Measurements from ENCODE around the gene DHX35.

- TF ChIP-seq CTCF (IDR thresholded peaks at IDR 0.05) = no peak
- no peak for TF ChIP-seq POLR2A (IDR thresholded peaks at IDR 0.05)
Measured at GRCh38 chr20:38961530-38962043, 557 bp upstream of the DHX35 start.
